Fibroblast of the aortic adventitia (primary cell): ENCODE data around the gene PHACTR3. TPM values are rescaled to one million over a fixed set of nuclear protein-coding genes. Genes with fewer than 3 reads are reported as not detected.

Source experiments
- DNase-seq: peaks from one replicate; pipeline ENCODE4 v3.0.0-alpha.2; 2010; ENCODE audit warnings: low read depth
- H3K4me3 ChIP-seq: 2 replicates; pipeline ENCODE4 v1.5.1; 2011; ENCODE audit warnings: low read depth, mild to moderate bottlenecking, control low read depth, low read length, moderate library complexity
- CTCF ChIP-seq: IDR thresholded peaks from 2 replicates; pipeline ENCODE4 v1.5.1; 2011; ENCODE audit warnings: mild to moderate bottlenecking, low read length, control low read depth, inconsistent platforms; ENCODE audit not compliant: insufficient read depth
- total RNA-seq: library from RNA; depleted of rRNA; stranded (reverse); fragments of >200 nt; gene quantifications from 2 replicates; pipeline ENCODE4 v1.2.3, GENCODE V29; 2012; ENCODE audit warnings: low replicate concordance

Gene PHACTR3
- total RNA-seq, 1 donor = not detected

DNA sequence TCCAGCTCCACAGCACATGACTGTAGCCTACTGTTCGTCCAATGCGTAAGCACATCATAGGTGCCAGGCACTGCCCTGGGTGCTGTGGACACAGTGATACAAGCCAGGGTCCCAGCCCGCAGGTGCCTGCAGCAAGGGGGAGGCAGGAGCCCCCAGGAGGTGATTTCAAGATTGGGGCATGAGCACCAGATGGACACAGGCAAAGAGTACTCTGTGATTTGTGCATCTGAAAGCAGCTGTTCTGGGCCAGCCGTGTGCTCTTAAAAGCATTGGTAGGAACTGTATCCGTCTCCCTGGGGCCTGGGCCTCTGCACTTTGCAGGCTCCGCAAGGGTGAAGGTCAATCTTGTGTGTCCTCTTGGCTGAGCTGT is 179.3 kb downstream of the PHACTR3 start:
- DNase-seq = no peak
- no peak for TF ChIP-seq CTCF
- no peak overlapping the region for H3K4me3 ChIP-seq

- H3K4me3 ChIP-seq = no peak overlapping the region
- no peak for DNase-seq
- no peak for TF ChIP-seq CTCF
These were observed 180.0 kb downstream of the PHACTR3 start for GRCh38 chr20:59784365-59784764.

GRCh38 chr20:59784791-59785668 is 180.7 kb downstream of the PHACTR3 start:
- H3K4me3 ChIP-seq = no peak overlapping the region
- TF ChIP-seq CTCF = no peak
- DNase-seq = no peak

DNA sequence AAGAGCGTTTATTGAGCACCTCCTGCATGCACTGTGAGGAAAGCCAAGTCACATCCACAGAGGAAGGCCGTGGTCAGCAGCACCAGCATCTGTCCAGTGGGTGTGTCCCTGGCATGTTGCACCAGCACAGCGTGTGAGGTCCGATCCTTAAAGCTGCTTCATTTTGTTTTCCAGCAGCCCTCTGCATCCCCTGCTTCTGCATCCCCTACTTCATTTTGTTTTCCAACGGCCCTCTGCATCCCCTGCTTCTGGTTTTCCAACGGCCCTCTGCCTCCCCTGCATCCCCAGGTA is 181.3 kb downstream of the PHACTR3 start:
- no peak overlapping the region for H3K4me3 ChIP-seq
- TF ChIP-seq CTCF = no peak
- no peak for DNase-seq

DNA sequence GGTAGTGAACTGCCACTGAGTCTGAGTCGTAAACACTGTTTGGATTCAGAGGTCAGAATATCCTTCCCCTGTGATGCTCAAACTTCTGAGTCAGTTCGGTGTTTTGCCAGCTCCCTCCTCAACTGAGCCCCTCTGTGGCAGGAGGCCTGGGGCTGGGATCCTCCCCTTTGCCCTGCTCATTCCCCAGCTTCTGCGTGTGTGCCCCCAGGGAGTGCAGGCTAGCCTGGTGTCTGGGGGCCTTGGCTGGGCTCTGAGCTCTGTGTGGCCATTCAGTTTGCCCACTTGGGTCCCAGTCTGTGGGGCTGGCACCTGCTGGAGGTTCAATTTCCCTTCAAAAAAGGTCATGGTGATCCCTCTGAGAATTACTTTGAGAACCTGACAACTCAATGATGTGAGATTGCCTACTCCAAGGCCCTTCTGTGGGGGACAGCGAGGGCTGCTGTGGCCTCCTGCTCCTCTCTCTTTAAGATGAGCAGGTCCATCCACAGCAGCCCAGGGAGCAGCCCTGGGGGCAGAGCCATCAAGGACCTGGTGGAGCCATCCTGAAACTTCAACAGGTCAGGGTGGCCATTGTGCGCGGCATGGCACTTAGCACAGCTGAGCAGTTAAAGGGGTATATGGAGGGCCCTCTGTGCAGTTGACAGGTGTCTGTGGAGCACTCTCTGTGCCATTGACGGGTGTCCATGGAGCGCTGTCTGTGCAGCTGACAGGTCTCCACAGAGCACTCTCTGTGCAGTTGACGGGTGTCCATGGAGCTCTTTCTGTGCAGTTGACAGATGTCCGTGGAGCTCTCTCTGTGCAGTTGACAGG is 181.9 kb downstream of the PHACTR3 start:
- H3K4me3 ChIP-seq = no peak overlapping the region
- TF ChIP-seq CTCF = no peak
- DNase-seq = no peak

- no peak for DNase-seq
- no peak for TF ChIP-seq CTCF
- H3K4me3 ChIP-seq = no peak overlapping the region
These were observed 182.6 kb downstream of the PHACTR3 start for GRCh38 chr20:59786801-59787537.
